22Rv1 (cell line): ENCODE results near the gene STRN3.

Experiments
- ZFX ChIP-seq: fragments of 450-650 bp; IDR thresholded peaks from 2 replicates; pipeline ENCODE4 v1.6.1; 2017; ENCODE audit warnings: antibody characterized with exemption, borderline replicate concordance
- TF ChIP-seq, protein P1 (sequence below): fragments of 450-650 bp; IDR thresholded peaks from 2 replicates; pipeline ENCODE4 v1.5.1; 2017; ENCODE audit warnings: mild to moderate bottlenecking

DNA sequence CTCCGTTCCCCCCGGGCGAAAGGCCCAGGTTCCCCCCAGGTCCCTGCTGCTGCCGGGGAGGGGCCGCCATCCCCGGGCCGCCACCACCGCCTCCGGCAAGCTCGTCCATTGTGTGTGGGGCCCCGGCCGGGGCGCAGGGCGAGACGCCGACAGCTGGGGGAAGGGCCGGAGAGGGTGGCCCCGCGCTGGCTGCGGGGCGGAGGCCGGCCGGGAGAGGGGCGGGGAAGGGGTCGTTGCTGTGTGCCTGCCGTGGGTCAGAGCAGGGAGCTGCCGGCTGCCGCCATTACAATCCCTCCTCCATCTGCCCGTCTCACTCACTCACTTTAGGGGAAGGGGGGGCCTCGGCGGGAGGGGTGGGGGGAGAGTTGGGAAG is at the start of gene STRN3:
- TF ChIP-seq ZFX: no peak
- TF ChIP-seq, protein P1, sequence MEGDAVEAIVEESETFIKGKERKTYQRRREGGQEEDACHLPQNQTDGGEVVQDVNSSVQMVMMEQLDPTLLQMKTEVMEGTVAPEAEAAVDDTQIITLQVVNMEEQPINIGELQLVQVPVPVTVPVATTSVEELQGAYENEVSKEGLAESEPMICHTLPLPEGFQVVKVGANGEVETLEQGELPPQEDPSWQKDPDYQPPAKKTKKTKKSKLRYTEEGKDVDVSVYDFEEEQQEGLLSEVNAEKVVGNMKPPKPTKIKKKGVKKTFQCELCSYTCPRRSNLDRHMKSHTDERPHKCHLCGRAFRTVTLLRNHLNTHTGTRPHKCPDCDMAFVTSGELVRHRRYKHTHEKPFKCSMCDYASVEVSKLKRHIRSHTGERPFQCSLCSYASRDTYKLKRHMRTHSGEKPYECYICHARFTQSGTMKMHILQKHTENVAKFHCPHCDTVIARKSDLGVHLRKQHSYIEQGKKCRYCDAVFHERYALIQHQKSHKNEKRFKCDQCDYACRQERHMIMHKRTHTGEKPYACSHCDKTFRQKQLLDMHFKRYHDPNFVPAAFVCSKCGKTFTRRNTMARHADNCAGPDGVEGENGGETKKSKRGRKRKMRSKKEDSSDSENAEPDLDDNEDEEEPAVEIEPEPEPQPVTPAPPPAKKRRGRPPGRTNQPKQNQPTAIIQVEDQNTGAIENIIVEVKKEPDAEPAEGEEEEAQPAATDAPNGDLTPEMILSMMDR: no peak
